Hematopoietic multipotent progenitor cell (in vitro differentiated cells): ENCODE results near the gene ABTB1. TPM values are rescaled to one million over a fixed set of nuclear protein-coding genes. Genes with fewer than 3 reads are reported as not detected.
A peak's percentile ranks its signal among the peaks of the same experiment; 100 is the strongest.
"Not testable (repeated sequence)": the region's sequence is repeated elsewhere in the genome, so short reads cannot be mapped to it uniquely, and the experiment has no call there.

Source experiments
- DNase-seq, 3 donors: peaks; one replicate each; pipeline ENCODE4 v3.0.0-alpha.2; 2011 to 2015; ENCODE audit warnings: low read depth in 2 of 3, low spot score in 2 of 3
- total RNA-seq: library from RNA; depleted of rRNA; stranded (reverse); fragments of >200 nt; gene quantifications from one replicate; pipeline ENCODE4 v1.2.3, GENCODE V29; 2012

ABTB1 gene
- total RNA-seq, 1 donor: 42.5 TPM

DNA sequence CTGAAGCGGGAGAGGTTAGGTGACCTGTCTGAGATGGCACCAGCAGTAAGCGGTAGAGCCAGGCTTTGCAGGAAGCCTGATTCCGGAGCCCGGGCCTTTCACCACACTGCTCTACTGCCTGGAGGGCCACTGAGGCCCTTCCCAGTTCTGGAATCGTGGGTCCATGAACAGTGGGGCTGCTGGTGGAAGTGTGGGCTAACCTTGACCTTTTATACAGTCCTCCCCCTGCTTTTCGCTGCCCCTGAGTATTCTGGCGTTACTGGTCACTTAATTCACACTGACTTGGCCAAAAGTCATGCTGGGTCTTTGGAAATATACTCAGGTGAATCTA lies 2.6 kb upstream of the ABTB1 start:
- DNase-seq: no peak

DNA sequence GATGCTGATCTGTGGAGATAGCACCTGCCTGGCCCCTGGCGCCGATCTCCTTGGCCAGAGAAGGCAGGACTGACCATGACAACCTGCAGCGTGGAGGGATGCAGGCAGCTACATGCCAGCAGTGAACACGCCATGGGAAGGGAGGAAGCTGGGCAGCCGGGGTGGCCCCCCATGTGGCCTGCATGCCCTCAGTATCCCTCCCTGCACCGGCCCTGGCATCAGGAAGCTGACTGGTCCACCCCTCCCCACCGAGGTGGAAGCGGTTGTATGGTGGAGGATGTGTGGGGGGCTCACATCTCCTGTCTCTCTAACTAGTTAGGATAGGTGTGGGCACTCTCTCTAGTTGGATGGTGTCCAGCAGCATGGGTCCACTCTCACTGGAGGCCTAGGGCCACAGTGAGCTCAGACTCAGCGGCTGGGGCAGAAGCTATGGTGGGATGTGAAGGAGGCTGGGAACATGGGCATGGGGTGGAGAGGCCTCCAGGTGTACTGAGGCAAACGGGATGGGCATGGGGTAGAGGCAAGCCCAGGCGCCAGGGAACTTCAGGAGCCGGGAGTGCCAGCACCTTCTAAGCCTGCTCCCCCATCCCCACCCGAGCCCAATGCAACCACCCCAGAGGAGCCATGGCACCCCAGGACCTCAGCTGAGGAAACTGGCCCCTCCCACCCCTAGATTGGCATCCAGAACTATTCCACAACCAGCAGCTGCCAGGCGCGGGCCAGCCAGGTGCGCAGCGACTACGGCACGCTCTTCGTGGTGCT lies 1.8 kb upstream of the ABTB1 start:
- no peak for DNase-seq

DNA sequence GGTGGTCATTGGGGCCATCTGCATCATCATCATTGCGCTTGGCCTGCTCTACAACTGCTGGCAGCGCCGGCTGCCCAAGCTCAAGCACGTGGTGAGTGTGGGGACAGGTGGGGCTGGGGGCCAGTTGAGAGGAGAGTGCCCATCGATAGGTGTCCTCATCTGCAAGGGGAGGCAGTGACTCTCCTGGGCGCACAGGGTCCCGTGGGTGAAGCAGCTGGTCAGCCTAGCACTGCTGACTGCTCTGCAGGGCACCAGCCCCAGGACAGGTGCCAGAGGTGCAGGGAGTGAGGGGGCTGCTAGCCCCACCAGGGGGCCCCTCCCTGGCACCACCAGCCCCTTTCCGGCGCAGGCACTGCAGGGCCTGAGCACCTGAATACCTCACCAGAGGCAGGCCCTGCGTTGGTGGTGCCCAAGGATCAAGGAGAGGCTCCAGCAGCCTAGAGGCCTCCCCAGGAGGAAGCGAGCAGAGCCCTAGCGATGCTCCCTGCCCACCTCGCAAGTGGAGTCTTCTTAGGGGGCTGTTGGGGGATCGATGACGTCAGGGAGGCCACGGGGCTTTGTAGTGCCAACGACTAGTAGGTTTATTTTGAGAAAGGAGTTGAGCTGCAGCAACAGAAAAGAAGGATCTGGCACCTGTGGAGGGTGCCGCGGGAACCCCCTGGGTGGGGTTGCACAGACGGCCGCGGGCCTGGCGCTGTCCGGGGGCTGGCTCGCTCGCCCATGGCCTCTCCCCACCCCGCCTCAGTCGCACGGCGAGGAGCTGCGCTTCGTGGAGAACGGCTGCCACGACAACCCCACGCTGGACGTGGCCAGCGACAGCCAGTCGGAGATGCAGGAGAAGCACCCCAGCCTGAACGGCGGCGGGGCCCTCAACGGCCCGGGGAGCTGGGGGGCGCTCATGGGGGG lies 976 bp upstream of the ABTB1 start:
- peak in 2 of 3 donors; percentile 38 to 64 for DNase-seq

DNA sequence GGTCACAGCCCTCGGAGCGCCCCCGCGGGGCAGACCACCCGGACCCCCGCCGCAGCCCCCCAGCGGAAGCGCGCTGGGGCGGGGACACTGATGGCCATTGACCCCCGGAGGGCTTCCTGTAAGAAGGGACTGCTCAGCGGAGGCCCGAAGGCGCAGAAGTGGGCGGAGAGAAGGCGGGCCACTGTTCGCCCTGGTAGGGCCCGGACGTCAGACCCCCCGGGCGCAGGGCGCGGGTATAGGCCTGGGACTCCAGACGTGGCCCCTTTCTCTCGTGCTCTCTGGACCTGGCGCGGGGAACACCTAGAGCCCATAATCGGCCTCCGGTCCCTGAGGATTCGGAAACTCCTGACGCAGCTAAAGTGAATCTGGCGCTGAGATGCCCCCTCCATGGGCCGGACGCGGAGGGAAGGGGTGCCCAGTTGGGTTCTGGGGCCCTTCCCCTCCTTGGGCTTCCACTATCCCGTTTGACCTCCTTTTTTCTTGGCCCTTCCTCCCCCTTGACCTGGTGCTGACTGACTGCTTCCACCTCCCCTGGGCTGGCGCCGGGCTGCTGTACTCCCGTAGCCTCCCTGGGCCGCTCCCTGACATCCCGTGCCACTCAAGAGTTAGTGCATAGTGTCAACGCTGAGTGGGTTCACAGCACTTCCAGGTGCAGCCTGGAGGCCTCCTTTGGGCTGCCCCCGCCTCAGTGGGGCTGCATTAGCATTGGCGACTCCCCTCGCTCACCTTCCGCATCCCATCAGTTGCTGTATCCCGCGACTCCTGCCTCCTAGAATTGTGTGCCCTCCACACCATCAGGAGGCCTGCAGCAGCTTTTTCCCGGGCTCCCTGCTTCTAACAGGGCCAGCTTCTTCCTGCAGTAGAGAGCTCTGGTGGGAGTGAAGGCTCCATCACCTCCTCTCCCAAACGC lies 694 bp downstream of the ABTB1 start:
- peak in 2 of 3 donors; percentile 29 to 50 for DNase-seq

DNA sequence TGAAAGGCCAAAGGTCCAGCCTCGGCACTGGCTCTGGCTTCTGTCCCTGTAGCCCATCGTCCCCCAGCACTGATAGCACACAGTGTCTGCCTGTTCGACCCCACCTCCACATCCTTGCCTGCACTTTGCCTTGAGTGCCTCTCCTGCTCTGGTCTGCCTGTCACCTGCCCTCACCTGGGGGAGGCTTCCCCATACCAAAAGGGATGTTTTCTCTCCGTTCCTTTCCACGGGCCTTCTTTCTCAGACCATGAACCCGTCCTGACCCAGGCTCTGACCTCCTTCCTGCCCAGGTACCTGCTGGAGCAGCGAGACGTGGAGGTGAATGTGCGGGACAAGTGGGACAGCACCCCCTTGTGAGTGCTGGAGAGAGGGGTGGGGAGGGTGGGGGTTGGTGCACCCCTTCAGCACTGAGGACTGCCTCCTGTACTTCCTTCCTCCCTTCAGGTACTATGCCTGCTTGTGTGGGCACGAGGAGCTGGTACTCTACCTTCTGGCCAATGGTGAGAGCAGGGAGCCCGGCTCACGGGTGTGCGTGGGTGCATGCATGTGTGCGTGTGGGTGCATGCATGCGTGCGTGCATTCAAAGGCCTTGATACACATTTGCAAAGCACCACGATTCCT lies 1.5 kb downstream of the ABTB1 start:
- DNase-seq: no peak

DNA sequence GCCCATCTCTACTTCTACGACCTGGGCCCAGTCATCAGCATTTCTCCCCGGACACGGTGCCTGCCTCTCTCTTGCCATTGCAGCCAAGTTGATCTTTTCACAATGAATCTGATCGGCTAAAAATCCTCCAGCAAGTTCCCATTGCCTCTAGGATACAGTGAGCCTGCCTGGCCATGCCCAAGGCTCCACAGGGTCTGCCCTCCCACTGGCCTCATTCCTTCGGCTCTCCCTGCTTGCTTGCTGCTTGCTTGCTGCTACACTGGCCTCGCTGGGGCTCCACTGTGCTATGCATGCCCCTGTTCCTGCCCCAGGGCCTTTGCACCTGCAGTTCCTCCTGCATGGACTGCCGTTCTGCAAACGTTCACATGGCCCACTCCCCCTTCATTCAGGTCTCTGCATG lies 2.0 kb downstream of the ABTB1 start:
- no peak for DNase-seq

DNA sequence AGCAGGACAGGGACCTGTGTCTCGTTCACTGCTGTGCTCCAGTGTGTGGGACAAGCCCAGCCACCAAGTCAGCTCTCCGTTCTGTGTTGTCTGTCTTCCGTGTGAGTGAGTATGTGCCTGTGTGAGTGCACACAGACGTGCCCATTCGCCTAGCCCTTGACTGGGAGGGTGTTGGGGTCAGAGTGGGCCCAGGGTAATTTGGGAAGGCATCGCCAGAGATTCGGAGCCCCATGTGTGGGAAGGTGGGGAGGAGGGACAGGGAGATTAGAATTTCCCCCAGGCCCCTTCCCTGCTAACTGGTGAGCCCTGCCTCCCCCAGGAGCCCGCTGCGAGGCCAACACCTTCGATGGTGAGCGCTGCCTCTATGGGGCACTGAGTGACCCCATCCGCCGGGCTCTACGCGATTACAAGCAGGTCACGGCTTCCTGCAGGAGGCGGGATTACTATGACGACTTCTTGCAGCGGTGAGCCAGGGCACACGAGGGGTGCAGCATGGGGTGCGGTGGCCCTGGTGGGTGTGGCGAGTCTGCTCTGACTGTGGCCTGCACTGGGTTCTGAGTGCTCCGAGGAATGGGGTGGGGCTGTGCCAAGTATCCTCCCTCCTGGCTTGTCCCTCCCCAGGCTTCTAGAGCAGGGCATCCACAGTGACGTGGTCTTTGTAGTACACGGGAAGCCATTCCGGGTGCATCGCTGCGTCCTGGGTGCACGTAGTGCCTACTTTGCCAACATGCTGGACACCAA lies 3.1 kb downstream of the ABTB1 start:
- DNase-seq: no peak

DNA sequence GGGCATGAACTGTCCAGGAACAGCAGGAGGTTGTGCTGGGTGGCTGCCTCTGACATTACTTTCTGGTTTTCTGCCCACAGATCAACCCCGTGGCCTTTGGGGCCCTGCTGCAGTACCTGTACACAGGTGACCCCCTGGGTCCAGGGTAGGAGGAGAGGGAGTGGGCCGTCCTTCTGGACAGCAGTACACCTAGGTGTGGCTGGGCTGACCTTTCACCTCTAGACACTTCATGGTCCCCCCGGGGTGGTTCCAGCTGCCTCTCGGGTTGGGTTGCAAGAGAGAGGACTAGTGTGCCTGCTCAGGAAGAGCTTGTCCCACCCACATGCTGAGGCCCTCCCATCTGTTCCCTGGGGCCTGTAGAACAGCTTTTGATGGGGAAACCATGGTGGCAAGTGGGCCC lies 3.7 kb downstream of the ABTB1 start:
- DNase-seq: no peak

DNA sequence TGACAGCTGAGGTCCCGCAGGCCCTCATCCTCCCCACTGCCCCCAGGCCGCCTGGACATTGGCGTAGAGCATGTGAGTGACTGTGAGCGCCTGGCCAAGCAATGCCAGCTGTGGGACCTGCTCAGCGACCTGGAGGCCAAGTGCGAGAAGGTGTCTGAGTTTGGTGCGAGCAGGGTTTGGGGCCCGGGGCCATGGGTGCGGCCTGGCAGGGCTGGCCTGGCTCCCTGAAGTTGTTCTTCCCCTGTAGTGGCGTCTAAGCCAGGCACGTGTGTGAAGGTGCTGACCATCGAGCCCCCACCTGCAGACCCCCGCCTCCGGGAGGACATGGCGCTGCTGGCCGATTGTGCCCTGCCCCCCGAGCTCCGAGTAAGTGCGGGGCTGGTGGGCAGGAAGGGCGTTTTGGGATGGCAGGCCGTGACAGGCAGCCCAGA lies 4.2 kb downstream of the ABTB1 start:
- DNase-seq: no peak

DNA sequence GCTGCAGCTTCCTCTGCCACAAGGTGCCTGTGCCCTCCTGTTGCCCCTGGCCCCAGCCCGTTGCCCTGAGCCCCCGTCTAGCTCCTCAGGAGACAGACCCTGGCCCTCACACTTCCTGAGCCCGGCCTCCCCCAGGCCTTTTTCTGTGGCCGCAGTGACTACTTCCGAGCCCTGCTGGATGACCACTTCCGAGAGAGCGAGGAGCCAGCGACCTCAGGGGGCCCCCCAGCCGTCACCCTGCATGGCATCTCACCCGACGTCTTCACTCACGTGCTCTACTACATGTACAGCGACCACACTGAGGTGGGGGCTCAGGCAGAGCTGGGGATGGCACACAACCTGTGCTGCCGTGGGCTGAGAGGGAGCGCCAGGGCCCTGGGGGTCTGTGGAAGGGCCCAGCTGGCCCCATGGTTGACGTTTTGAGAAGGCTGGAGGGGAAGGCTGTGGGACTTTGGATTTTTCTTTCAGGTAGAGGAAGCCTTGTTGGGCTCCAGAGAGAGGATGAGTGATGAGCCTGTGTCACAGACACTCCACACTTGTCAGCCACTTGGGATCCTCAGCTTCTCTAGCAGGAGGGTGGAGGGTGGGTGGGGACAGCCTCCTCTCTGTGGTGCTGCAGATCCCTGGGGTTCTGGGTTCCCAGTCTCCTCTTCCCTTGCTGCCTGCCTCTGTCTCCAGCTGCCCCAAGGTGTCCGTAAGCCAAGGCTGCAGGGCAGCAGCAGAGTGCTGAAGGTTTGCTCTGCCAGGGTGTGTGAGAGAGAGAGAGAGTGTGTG lies 5.0 kb downstream of the ABTB1 start:
- no peak for DNase-seq

DNA sequence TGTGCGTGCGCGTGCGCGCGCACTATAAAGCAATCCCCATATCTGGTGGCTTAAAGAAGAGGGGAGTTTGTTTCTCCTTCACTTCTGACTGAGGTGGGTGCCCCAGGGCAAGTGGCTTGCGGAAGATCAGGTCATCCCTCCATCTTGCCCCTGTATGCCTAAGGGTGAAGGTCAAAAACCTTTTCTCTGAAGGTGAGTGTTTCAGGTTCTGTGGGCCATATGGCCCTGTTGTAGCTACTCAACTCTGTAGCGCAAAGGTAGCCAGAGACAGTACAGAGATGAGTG lies 5.5 kb downstream of the ABTB1 start:
- DNase-seq: no peak

DNA sequence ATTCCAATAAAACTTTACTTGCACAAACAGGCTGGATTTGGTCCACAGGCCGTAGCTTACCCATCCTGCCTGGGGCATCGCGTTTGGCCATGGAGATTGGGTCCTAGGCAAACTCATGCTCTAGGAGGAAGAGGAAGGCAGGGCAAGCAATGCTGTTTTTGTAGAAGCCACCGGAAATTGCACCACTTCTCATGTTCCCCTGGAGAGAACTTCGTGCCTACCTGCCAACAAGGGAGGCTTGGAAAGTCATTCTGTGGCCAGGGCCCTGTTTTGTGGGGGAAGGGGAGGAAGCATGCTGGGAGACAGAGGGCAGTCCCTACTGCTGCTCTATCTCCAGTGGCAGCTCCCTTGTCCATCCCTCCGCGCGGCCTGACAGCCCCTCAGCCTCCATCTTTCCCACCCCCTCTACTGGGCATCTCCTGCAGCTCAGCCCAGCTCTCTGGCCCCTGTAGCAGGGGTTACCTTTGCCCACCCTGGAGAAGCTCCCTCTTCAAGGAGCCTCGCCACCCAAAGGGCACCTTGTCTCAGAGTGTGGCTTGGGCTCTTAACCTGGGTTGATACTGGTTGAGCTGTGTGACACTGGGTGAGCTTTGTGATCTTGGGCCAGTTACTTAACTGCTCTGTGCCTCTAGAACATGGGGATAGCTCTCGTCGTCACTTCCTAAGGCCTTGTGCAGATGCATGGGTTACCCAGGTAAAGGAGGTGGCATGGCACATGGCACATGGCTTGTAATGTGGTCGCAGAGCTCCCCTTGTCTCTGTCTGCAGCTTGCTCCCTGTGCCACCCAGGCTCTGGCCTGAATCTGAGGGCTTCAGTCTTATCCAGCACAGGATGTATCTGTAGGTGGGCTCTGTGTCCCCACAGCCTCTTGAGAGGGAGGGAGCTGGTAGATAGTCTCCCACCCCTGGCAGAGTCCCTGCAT lies 6.1 kb downstream of the ABTB1 start:
- no peak for DNase-seq

DNA sequence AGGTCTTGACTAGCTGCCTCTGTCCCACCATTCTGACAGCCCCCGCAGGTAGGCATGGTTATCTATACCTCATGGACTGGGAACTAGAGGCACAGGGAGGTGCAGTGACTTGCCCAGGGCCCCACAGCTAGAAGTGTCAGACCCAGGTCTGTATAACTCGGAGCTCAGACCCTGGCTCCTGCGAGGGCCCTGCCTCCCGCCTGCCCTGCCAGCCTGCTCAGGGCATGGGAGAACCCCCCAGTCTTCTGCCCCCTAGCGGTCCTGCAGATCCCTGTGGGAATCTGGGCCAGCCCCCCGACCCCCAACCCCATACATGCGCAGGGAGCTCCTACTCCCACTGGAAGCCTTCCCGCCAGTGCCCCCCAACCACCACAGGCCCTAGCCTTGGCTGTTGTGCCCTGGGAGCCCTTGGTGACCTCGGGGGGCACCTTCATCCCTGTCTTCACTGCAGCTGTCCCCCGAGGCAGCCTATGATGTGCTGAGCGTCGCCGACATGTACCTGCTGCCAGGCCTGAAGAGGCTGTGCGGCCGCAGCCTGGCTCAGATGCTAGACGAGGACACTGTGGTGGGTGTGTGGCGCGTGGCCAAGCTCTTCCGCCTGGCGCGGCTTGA lies 6.9 kb downstream of the ABTB1 start:
- DNase-seq: no peak

DNA sequence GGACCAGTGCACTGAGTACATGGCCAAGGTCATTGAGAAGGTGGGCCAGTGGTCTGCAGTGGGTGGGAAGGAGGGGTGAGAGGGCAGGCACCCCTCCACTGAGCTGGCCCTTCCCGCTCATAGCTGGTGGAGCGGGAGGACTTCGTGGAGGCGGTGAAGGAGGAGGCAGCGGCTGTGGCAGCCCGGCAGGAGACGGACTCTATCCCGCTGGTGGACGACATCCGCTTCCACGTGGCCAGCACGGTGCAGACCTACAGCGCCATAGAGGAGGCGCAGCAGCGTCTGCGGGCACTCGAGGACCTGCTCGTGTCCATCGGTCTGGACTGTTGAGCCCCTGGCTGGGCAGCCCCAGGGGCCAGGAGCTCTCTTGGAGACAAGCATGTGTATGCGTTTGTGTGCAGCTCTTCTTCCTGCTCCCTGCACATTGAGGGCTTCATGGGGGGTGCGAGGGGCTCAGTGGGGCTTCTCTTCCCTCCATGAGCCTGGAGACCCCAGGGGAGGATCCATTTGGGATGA lies 7.5 kb downstream of the ABTB1 start:
- no peak for DNase-seq

DNA sequence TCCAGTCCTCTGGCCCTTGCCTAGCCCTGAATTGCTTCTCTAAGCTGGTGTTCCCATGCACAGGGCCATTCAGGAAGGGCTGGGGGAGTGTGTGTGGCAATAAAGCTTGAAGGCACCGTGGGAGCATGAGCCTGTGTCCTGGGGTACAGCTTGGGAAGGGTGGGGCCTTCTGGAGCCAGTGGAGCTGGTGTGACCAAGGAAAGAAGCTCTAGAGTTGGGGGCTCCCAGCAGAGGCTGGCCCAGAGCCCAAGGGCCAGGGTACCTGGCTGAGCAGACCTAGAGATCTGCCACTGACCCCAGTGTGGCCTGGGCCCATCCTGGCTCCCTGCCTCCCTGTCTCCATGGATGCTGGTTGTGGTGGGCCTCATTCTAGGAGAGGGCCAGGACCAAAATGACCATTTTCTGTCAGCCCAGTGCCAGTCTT lies 8.1 kb downstream of the ABTB1 start:
- DNase-seq: no peak

DNA sequence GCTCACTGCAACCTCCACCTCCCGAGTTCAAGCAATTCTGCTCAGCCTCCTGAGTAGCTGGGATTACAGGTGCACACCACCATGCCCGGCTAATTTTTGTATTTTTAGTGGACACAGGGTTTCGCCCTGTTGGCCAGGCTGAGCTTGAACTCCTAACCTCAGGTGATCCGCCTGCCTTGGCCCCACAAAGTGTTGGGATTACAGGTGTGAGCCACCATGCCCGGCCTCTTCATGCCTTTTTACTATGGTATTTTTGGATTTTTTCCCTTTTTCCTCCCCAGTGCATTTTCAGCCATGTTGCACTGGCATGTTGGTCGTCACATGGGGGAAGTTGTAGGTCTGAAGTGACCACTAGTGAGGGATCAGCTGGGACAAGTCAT lies 9.4 kb downstream of the ABTB1 start:
- DNase-seq: not testable (repeated sequence)

DNA sequence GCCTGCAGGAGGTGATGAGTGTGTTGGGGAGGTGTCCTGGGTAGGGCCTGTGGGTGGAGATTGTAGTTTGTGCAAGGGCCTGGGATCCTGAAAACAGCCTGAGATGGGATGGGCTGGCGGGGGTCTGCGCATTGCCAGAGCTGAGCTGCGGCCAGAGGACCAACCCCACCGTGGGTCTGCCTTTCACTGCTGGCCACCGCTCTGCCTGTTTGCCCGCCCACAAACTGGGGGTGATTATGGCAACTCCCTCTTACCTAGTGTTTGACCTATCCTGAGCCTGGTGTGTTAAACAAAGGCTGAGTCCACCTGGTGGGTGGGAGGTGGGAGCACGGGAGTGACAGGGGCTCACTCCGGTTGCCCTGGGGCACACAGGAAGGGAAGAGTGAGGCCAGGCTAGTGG lies 9.8 kb downstream of the ABTB1 start:
- DNase-seq: no peak
